ENCODE results near the gene FCAMR.

The FCAMR gene

DNA sequence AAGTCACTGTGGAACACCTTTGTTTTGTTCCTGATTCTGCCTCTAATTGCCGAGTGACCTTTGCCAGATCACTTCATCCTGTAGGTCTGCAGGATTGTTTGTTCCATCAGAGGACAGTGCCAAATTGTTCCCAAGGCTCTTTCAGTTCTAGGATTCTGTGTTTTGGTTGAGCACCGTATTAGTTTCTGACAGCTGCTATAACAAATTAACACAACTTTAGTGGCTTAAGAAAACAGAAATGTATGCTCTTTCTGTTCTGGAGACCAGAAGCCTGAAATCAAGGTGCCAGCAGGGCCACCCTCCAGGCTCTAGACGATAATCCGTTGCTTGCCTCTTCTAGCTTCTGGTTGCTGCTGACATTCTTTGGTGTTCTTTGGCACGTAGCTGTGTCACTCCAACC is 20.6 kb downstream of the FCAMR start:
- no peak for TF ChIP-seq CTCF (IDR thresholded peaks at IDR 0.05; ENCODE audit: low read depth, low read length)
- no peak for DNase-seq (ENCODE audit: low read depth in 2 of 2)
- no peak overlapping the region for H3K4me3 ChIP-seq (replicated peaks in 1 of 2; ENCODE audit: low read depth in 2 of 2, low read length in 2 of 2)

DNA sequence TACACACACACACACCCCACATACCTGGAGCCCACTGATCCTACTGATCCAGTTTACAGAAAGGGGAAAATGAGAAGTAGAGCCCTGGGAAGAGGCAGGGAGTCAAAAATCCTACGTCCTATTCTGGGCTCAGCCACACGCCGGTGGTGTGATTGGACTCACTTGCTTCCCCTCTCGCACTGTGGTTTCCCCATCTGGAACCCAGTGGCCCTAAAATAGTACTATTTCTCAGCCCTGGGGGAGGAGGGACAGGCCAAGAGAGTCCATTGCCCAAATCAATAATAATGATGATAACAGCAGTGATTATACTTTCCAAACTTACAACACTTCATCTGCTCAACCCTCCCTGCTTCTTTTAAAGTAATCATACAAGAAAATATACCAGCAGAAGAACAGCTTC is 21.1 kb downstream of the FCAMR start:
- DNase-seq (ENCODE audit: low read depth in 2 of 2) = no peak
- TF ChIP-seq CTCF (IDR thresholded peaks at IDR 0.05; ENCODE audit: low read depth, low read length) = no peak
- no peak overlapping the region for H3K4me3 ChIP-seq (replicated peaks in 1 of 2; ENCODE audit: low read depth in 2 of 2, low read length in 2 of 2)

DNA sequence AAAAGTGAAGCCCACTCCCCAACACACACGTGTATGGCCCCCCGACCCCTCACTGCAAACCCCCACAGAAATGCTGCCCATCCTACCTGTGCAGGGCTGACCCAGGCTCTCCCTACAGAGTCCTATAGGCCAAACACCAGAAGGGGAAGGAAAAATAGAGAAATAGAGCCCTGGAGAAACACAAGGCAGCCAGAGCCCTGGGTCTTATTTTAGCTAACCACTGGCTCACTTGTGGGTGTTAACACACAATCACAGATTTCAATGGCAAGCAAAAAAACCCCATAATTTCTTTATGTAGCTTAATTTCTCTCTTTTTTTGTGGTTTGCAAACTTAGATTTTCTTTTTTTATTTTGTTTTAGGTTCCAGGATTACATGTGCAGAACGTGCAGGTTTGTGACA is 23.0 kb downstream of the FCAMR start:
- TF ChIP-seq CTCF (IDR thresholded peaks at IDR 0.05; ENCODE audit: low read depth, low read length) = no peak
- DNase-seq (ENCODE audit: low read depth in 2 of 2) = no peak
- H3K4me3 ChIP-seq (replicated peaks in 1 of 2; ENCODE audit: low read depth in 2 of 2, low read length in 2 of 2) = no peak overlapping the region

GRCh38 chr1:206946261-206946660 is 24.0 kb downstream of the FCAMR start, which contains the start of gene PIGR:
PIGR (minus strand) TSS chr1:206946466; CDS start chr1:206940531, 5,935 bp downstream.
- TF ChIP-seq CTCF (IDR thresholded peaks at IDR 0.05; ENCODE audit: low read depth, low read length) = no peak
- no peak within 1 kb of the TSS for H3K4me3 ChIP-seq (replicated peaks in 1 of 2; ENCODE audit: low read depth in 2 of 2, low read length in 2 of 2)
- DNase-seq (ENCODE audit: low read depth in 2 of 2) = no peak

DNA sequence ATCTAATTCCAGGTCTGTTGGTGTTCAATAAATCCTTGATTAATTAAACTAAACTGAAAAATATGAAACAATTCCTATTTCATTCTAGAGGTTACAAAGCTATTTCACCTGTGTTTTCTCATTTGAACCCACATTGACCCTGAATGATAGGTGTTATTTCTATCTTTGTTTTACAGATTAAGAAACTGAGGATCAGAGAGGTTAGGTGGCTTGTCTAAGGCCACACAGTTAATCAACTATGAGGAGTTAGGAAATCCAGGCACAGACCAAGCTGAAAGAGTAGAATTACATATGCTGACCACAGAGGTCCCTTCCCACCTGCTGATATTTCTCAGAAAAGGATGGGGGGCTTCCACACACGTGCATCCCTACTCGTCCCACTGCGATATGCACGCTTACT is 24.5 kb downstream of the FCAMR start:
- DNase-seq (ENCODE audit: low read depth in 2 of 2) = no peak
- no peak for TF ChIP-seq CTCF (IDR thresholded peaks at IDR 0.05; ENCODE audit: low read depth, low read length)
- no peak overlapping the region for H3K4me3 ChIP-seq (replicated peaks in 1 of 2; ENCODE audit: low read depth in 2 of 2, low read length in 2 of 2)

- no peak for TF ChIP-seq CTCF (IDR thresholded peaks at IDR 0.05; ENCODE audit: low read depth, low read length)
- no peak for DNase-seq (ENCODE audit: low read depth in 2 of 2)
- H3K4me3 ChIP-seq (replicated peaks in 1 of 2; ENCODE audit: low read depth in 2 of 2, low read length in 2 of 2) = no peak overlapping the region
Measured at GRCh38 chr1:206944703-206945102, 25.6 kb downstream of the FCAMR start.

GRCh38 chr1:206941766-206942418 is 28.4 kb downstream of the FCAMR start:
- DNase-seq (ENCODE audit: low read depth in 2 of 2) = peak in 1 of 2 donors; percentile 10
- no peak overlapping the region for H3K4me3 ChIP-seq (replicated peaks in 1 of 2; ENCODE audit: low read depth in 2 of 2, low read length in 2 of 2)
- TF ChIP-seq CTCF (IDR thresholded peaks at IDR 0.05; ENCODE audit: low read depth, low read length) = no peak
